OCI-LY1 (cell line): ENCODE results near the gene MRPL50.

Experiments
- H2AFZ ChIP-seq: fragments of 200-600 bp; sonication (generic), shearing (Covaris generic); 2 replicates; pipeline ENCODE4 v1.6.0; 2014; ENCODE audit warnings: antibody characterized with exemption, mild to moderate bottlenecking, low read length
- H3F3A ChIP-seq: fragments of 200-600 bp; sonication (generic), shearing (Covaris generic); 2 replicates; pipeline ENCODE4 v1.6.0; 2014; ENCODE audit warnings: mild to moderate bottlenecking, antibody characterized with exemption, low read length, moderate library complexity; ENCODE audit not compliant: insufficient read depth
- H3K27ac ChIP-seq: fragments of 200-600 bp; sonication (generic); 2 replicates; pipeline ENCODE4 v1.5.1; 2014; ENCODE audit warnings: low read length, mixed run types, mild to moderate bottlenecking, low read depth; ENCODE audit not compliant: poor library complexity, severe bottlenecking
- H3K27me3 ChIP-seq: fragments of 200-600 bp; sonication (generic); 2 replicates; pipeline ENCODE4 v1.6.0; 2014; ENCODE audit warnings: antibody characterized with exemption, mild to moderate bottlenecking, low read length, moderate library complexity; ENCODE audit not compliant: insufficient read depth
- H3K36me3 ChIP-seq: fragments of 200-600 bp; sonication (generic); 2 replicates; pipeline ENCODE4 v1.6.1; 2014; ENCODE audit warnings: mild to moderate bottlenecking, antibody characterized with exemption, low read length, moderate library complexity, mixed read lengths; ENCODE audit not compliant: insufficient read depth
- H3K4me1 ChIP-seq: fragments of 200-600 bp; sonication (generic); 2 replicates; pipeline ENCODE4 v1.5.1; 2014; ENCODE audit warnings: mild to moderate bottlenecking, low read length, moderate library complexity; ENCODE audit not compliant: insufficient read depth, severe bottlenecking
- H3K4me2 ChIP-seq: fragments of 200-600 bp; sonication (generic), shearing (Covaris generic); 2 replicates; pipeline ENCODE4 v1.6.1; 2014; ENCODE audit warnings: low read length
- H3K4me3 ChIP-seq: fragments of 200-600 bp; sonication (generic); 2 replicates; pipeline ENCODE4 v1.5.1; 2014; ENCODE audit warnings: low read length, low read depth, mild to moderate bottlenecking, mixed read lengths; ENCODE audit not compliant: poor library complexity, severe bottlenecking
- H3K79me2 ChIP-seq: fragments of 200-600 bp; shearing (Covaris generic); 2 replicates; pipeline ENCODE4 v1.6.1; 2016; ENCODE audit warnings: mixed run types, low read length, mixed read lengths; ENCODE audit not compliant: insufficient read depth
- H3K9ac ChIP-seq: fragments of 200-600 bp; sonication (generic), shearing (Covaris generic); 2 replicates; pipeline ENCODE4 v1.6.1; 2014; ENCODE audit warnings: mild to moderate bottlenecking, low read length, mixed read lengths
- H3K9me2 ChIP-seq: fragments of 200-600 bp; sonication (generic), shearing (Covaris generic); 2 replicates; pipeline ENCODE4 v1.6.1; 2014; ENCODE audit warnings: low read depth, mild to moderate bottlenecking, low read length, mixed read lengths
- H3K9me3 ChIP-seq: fragments of 200-600 bp; shearing (Covaris generic); 2 replicates; pipeline ENCODE4 v1.6.1; 2014; ENCODE audit warnings: low read length, mixed read lengths
- H4K20me1 ChIP-seq: fragments of 200-600 bp; sonication (generic), shearing (Covaris generic); 2 replicates; pipeline ENCODE4 v1.6.0; 2016; ENCODE audit warnings: mild to moderate bottlenecking, low read length; ENCODE audit not compliant: insufficient read depth
- EZH2 ChIP-seq: fragments of 200-600 bp; sonication (generic), shearing (Covaris generic); IDR thresholded peaks from 2 replicates; pipeline ENCODE4 v1.8.0; 2017; ENCODE audit warnings: borderline replicate concordance, mixed run types, mild to moderate bottlenecking, antibody characterized with exemption, low read length, moderate library complexity, mixed read lengths
- TF ChIP-seq, protein P1 (sequence below): fragments of 200-600 bp; sonication (generic), shearing (Covaris generic); IDR thresholded peaks from 2 replicates; pipeline ENCODE4 v1.5.1; 2017; ENCODE audit warnings: mild to moderate bottlenecking, antibody characterized with exemption, low read length, moderate library complexity, mixed read lengths

The MRPL50 gene

DNA sequence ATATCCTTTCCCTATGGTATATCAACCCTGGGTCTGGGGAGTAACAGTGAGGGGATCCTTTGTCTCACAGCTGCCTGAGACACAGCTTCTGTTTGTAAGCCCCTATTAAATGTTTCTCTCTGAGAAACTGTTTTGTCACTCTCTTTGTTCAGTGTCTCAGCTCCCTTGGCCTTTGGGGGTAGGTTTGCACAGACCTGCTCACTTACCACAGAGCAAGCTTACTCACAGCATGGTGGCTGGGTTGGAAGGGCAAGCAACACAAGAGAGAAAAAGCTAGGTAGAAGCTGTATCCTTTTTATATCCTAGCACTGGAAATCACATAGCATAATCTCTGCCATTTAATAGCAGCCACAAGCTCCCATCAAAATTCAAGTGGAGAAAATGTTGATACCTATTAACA lies 18.1 kb downstream of the MRPL50 start:
- Histone ChIP-seq H3K36me3 (no peaks in the 10 kb centered on the region), H3K27ac (no peak overlapping the region)

DNA sequence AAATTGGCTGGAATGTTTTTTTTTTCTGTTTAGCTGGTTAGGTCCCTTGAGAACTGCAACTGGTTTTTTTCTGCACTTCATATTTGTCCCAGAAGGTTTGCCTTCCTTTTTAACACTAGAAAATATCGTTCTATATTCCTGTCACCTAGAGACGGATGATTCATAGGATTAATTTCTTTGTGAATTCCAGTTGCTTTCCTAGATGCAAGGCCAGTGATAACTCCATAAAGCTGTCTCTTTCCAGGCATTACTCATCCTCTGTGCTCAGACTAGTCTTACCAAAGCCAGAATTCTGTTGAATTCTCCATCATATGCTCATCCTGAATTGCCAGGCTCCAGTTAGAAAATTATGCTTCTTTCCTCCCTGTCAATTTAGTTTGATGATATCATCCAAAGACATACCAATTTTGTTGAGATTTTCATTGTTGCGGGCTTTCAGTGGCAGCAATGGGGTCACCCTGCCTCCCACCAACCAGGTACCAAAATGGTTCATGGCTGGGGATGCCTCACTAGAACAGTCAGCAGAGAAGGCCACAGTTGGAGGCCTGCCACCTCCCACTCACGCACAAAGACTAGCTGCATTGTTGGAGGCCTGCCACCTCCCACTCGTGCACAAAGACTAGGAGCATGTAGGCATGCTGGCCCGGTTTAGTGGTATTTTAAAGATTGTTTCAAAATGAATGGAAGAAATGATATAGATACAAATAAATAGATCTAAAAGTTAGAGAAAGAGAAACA lies 22.1 kb downstream of the MRPL50 start:
- Histone ChIP-seq H3K9ac (no peak overlapping the region), H3K36me3 (no peaks in the 10 kb centered on the region), H2AFZ (no peak overlapping the region), H3F3A (no peaks in the 10 kb centered on the region), H4K20me1 (no peaks in the 10 kb centered on the region), H3K27ac (no peak overlapping the region), H3K4me3 (no peak overlapping the region), H3K79me2 (no peaks in the 10 kb centered on the region), H3K4me2 (no peak overlapping the region), H3K27me3 (no peaks in the 10 kb centered on the region), H3K4me1 (no peaks in the 10 kb centered on the region), H3K9me2 (no peaks in the 10 kb centered on the region), H3K9me3 (no peaks in the 10 kb centered on the region)
- TF ChIP-seq, protein P1, sequence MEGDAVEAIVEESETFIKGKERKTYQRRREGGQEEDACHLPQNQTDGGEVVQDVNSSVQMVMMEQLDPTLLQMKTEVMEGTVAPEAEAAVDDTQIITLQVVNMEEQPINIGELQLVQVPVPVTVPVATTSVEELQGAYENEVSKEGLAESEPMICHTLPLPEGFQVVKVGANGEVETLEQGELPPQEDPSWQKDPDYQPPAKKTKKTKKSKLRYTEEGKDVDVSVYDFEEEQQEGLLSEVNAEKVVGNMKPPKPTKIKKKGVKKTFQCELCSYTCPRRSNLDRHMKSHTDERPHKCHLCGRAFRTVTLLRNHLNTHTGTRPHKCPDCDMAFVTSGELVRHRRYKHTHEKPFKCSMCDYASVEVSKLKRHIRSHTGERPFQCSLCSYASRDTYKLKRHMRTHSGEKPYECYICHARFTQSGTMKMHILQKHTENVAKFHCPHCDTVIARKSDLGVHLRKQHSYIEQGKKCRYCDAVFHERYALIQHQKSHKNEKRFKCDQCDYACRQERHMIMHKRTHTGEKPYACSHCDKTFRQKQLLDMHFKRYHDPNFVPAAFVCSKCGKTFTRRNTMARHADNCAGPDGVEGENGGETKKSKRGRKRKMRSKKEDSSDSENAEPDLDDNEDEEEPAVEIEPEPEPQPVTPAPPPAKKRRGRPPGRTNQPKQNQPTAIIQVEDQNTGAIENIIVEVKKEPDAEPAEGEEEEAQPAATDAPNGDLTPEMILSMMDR, result no peak
- no peak for TF ChIP-seq EZH2

More for the DNA sequence above, 18.1 kb downstream of the MRPL50 start:
- Histone ChIP-seq H3K9me3 (no peaks in the 10 kb centered on the region; the same call in 1 of the 2 replicates), H3K4me2 (no peak overlapping the region), H3K79me2 (no peaks in the 10 kb centered on the region), H3F3A (no peaks in the 10 kb centered on the region), H3K4me3 (no peak overlapping the region), H4K20me1 (no peaks in the 10 kb centered on the region), H3K9ac (no peak overlapping the region), H2AFZ (no peak overlapping the region), H3K27me3 (no peaks in the 10 kb centered on the region), H3K9me2 (no peaks in the 10 kb centered on the region), H3K4me1 (no peaks in the 10 kb centered on the region)
- no peak for TF ChIP-seq EZH2
- TF ChIP-seq, protein P1, result no peak

DNA sequence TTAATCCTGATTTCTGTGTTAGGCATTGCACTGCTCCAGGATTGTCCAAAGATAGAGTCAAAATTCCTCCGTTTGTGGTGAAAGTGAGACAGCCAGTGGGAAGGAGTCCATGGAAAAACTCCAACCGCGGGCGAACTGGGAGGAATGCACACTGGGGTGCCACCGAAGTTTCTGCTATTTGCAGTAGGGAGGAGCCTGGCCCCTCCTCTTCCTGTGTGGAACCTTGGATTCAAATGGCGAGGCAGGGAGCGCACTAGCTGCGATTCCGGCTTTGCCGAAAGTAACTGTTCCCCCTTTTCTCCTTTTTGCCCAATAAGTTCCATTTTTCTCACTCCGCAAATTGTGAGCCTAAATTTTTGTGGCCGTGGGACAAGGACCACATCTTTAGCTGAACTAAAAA lies 22.9 kb downstream of the MRPL50 start:
- H2AFZ ChIP-seq, result no peak overlapping the region
- no peaks in the 10 kb centered on the region for H3K4me1 ChIP-seq
- H3K79me2 ChIP-seq, result no peaks in the 10 kb centered on the region
- no peak overlapping the region for H3K4me3 ChIP-seq
- TF ChIP-seq, protein P1, result no peak
- TF ChIP-seq EZH2, result no peak
- no peaks in the 10 kb centered on the region for H3F3A ChIP-seq
- no peak overlapping the region for H3K4me2 ChIP-seq
- H3K9me3 ChIP-seq, result no peaks in the 10 kb centered on the region
- no peaks in the 10 kb centered on the region for H4K20me1 ChIP-seq
- H3K9me2 ChIP-seq, result no peaks in the 10 kb centered on the region
- no peak overlapping the region for H3K27ac ChIP-seq
- H3K36me3 ChIP-seq, result no peaks in the 10 kb centered on the region
- no peaks in the 10 kb centered on the region for H3K27me3 ChIP-seq
- no peak overlapping the region for H3K9ac ChIP-seq
